MG63 (cell line): Measurements from ENCODE around the gene HLF. TPM values are rescaled to one million over a fixed set of nuclear protein-coding genes. Genes with fewer than 3 reads are reported as not detected.
A peak's percentile ranks its signal among the peaks of the same experiment; 100 is the strongest.

Source experiments
- DNase-seq: peaks from one replicate; pipeline ENCODE4 v3.0.0-alpha.2; 2020
- H3K27me3 ChIP-seq: fragments of 250-450 bp; sonication (Bioruptor Pico); 2 replicates; pipeline ENCODE4 v1.5.1; 2020; ENCODE audit warnings: mild to moderate bottlenecking, moderate library complexity
- H3K36me3 ChIP-seq: fragments of 250-450 bp; sonication (Bioruptor Pico); 2 replicates; pipeline ENCODE4 v1.5.1; 2020; ENCODE audit warnings: mild to moderate bottlenecking, moderate library complexity
- H3K4me3 ChIP-seq: fragments of 250-450 bp; sonication (Bioruptor Pico); 2 replicates; pipeline ENCODE4 v1.5.1; 2020; ENCODE audit warnings: mild to moderate bottlenecking, moderate library complexity
- H3K9me3 ChIP-seq: fragments of 250-450 bp; sonication (Bioruptor Pico); 2 replicates; pipeline ENCODE4 v1.5.1; 2020; ENCODE audit warnings: mild to moderate bottlenecking, moderate library complexity
- total RNA-seq: library from RNA; depleted of rRNA; stranded (reverse); fragments of >200 nt; shearing (Covaris generic); gene quantifications from 2 replicates; pipeline ENCODE4 v1.2.3, GENCODE V29; 2014; ENCODE audit warnings: low replicate concordance

Gene HLF
- total RNA-seq, 1 experiment from 2014 or later, result 1.9 TPM

GRCh38 chr17:55307879-55308278 is 43.1 kb downstream of the HLF start:
- H3K36me3 ChIP-seq, result no peaks in the 10 kb centered on the region
- no peak overlapping the region for H3K4me3 ChIP-seq
- no peaks in the 10 kb centered on the region for H3K27me3 ChIP-seq
- no peak for DNase-seq
- no peaks in the 10 kb centered on the region for H3K9me3 ChIP-seq

GRCh38 chr17:55308613-55309391 is 44.0 kb downstream of the HLF start:
- no peaks in the 10 kb centered on the region for H3K27me3 ChIP-seq

GRCh38 chr17:55311767-55312375 is 47.1 kb downstream of the HLF start:
- H3K4me3 ChIP-seq, result no peak overlapping the region
- no peaks in the 10 kb centered on the region for H3K36me3 ChIP-seq
- H3K27me3 ChIP-seq, result no peaks in the 10 kb centered on the region
- no peaks in the 10 kb centered on the region for H3K9me3 ChIP-seq
- no peak for DNase-seq

More at GRCh38 chr17:55308613-55309391, 44.0 kb downstream of the HLF start:
- Histone ChIP-seq H3K4me3 (no peak overlapping the region), H3K36me3 (no peaks in the 10 kb centered on the region), H3K9me3 (no peaks in the 10 kb centered on the region)
- no peak for DNase-seq

GRCh38 chr17:55312852-55313251 is 48.1 kb downstream of the HLF start:
- Histone ChIP-seq H3K36me3 (no peaks in the 10 kb centered on the region), H3K9me3 (no peaks in the 10 kb centered on the region), H3K27me3 (no peaks in the 10 kb centered on the region), H3K4me3 (no peak overlapping the region)
- DNase-seq, result no peak

- DNase-seq, result no peak
Measured at GRCh38 chr17:55314061-55314783, 49.5 kb downstream of the HLF start.

GRCh38 chr17:55314784-55315491 is 50.2 kb downstream of the HLF start:
- H3K27me3 ChIP-seq, result no peaks in the 10 kb centered on the region
- H3K9me3 ChIP-seq, result no peaks in the 10 kb centered on the region
- H3K36me3 ChIP-seq, result no peaks in the 10 kb centered on the region
- DNase-seq, result no peak
- H3K4me3 ChIP-seq, result no peak overlapping the region

More at GRCh38 chr17:55314061-55314783, 49.5 kb downstream of the HLF start:
- no peaks in the 10 kb centered on the region for H3K36me3 ChIP-seq
- H3K4me3 ChIP-seq, result no peak overlapping the region
- no peaks in the 10 kb centered on the region for H3K27me3 ChIP-seq
- H3K9me3 ChIP-seq, result no peaks in the 10 kb centered on the region

GRCh38 chr17:55316499-55316898 is 51.7 kb downstream of the HLF start:
- no peaks in the 10 kb centered on the region for H3K9me3 ChIP-seq
- no peaks in the 10 kb centered on the region for H3K27me3 ChIP-seq
- no peak for DNase-seq
- H3K36me3 ChIP-seq, result no peaks in the 10 kb centered on the region
- H3K4me3 ChIP-seq, result no peak overlapping the region

GRCh38 chr17:55317284-55317683 is 52.5 kb downstream of the HLF start:
- Histone ChIP-seq H3K36me3 (no peaks in the 10 kb centered on the region), H3K4me3 (no peak overlapping the region), H3K9me3 (no peaks in the 10 kb centered on the region), H3K27me3 (no peaks in the 10 kb centered on the region)
- DNase-seq, result no peak

GRCh38 chr17:55318081-55318480 is 53.3 kb downstream of the HLF start:
- no peaks in the 10 kb centered on the region for H3K9me3 ChIP-seq
- H3K36me3 ChIP-seq, result no peaks in the 10 kb centered on the region
- DNase-seq, result no peak
- H3K4me3 ChIP-seq, result no peak overlapping the region
- H3K27me3 ChIP-seq, result no peaks in the 10 kb centered on the region

GRCh38 chr17:55318715-55319487 is 54.1 kb downstream of the HLF start:
- H3K36me3 ChIP-seq, result no peaks in the 10 kb centered on the region
- H3K9me3 ChIP-seq, result no peaks in the 10 kb centered on the region
- no peak overlapping the region for H3K4me3 ChIP-seq
- no peak for DNase-seq
- H3K27me3 ChIP-seq, result no peaks in the 10 kb centered on the region

- no peak overlapping the region for H3K4me3 ChIP-seq
- H3K36me3 ChIP-seq, result no peaks in the 10 kb centered on the region
- no peak for DNase-seq
- H3K9me3 ChIP-seq, result no peaks in the 10 kb centered on the region
- no peaks in the 10 kb centered on the region for H3K27me3 ChIP-seq
Measured at GRCh38 chr17:55319933-55320593, 55.3 kb downstream of the HLF start.

- no peaks in the 10 kb centered on the region for H3K27me3 ChIP-seq
- DNase-seq, result peak; percentile 39
- no peaks in the 10 kb centered on the region for H3K36me3 ChIP-seq
- no peak overlapping the region for H3K4me3 ChIP-seq
- no peaks in the 10 kb centered on the region for H3K9me3 ChIP-seq
Measured at GRCh38 chr17:55320594-55321426, 56.0 kb downstream of the HLF start.

GRCh38 chr17:55321427-55322060 is 56.8 kb downstream of the HLF start:
- no peaks in the 10 kb centered on the region for H3K36me3 ChIP-seq
- H3K4me3 ChIP-seq, result no peak overlapping the region
- no peaks in the 10 kb centered on the region for H3K27me3 ChIP-seq
- DNase-seq, result no peak
- no peaks in the 10 kb centered on the region for H3K9me3 ChIP-seq

GRCh38 chr17:55322453-55322985 is 57.8 kb downstream of the HLF start:
- Histone ChIP-seq H3K36me3 (no peaks in the 10 kb centered on the region), H3K9me3 (no peaks in the 10 kb centered on the region), H3K4me3 (no peak overlapping the region), H3K27me3 (no peaks in the 10 kb centered on the region)
- DNase-seq, result no peak
